Measurements from ENCODE around the gene RAD9A. TPM values are rescaled to one million over a fixed set of nuclear protein-coding genes. Genes with fewer than 3 reads are reported as not detected.

The RAD9A gene
- total RNA-seq = 10 to 100 TPM; 36.8 to 38.8 TPM
- 9.4 TPM for polyA plus RNA-seq

DNA sequence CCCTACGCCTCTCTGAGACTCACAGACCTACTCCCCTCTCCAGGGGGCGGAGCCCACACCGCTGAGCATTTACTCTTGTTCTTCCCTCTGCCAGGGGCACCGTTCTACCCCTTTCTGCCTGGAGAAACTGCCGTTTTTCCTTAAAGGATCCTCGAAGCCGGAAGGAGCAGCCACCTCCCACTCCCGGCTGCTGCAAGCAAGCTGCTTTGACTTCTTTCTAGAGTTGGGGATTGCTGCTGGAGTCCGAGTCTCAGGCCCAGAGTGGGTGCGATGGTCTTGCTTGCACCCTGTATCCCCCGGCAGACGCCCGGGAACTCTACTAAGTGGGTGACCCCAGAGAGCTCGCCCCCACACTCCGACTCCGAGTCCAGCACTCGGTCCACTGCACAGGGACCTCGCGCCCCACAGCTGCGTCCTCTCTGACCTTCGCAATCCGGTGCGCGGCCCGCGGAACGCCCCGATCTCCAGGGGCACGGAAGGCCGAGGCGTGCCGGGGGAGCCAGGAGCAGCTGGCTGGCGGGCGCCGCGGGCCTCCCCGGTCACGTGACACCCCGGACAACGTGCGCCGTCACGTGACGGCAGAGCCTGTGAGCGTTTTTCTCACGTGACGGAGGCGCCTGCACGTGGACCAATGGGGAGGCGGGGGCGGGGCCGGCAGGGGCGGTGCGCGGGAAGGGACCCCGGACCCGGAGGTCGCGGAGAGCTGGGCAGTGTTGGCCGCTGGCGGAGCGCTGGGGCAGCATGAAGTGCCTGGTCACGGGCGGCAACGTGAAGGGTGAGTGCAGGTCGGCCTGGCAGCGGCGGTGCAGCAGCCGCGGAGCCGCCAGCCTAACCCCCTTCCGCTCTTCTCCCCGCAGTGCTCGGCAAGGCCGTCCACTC is at the start of gene RAD9A:
TSS of gene RAD9A (plus strand) at position 683 of the 879 bp plus-strand sequence. CDS start at position 742, 59 bp downstream.
- ChIA-PET POLR2A (interaction anchor here (0.5 to 3.2 kb wide), 21 partner anchors 9 to 211 kb away, joined by 3 to 38 read pairs (median 6); partner anchors contain the start of genes AIP, CLCF1, CORO1B and POLD4), CTCF (interaction anchor here (1.0 to 25.1 kb wide), 13 partner anchors 10 to 906 kb away, joined by 3 to 860 read pairs (median 5); partner anchors contain the start of genes CORO1B, PITPNM1, POLD4 and PPP1CA)
- Mint-ChIP-seq H3K27me3 (no peaks in the 10 kb centered on the region), H3K4me1 (peaks cover 30 to 48% (median 36%) of the 10 kb centered on the region in 3 donors), H3K27ac (peak within 1 kb of the TSS; percentile 80 to 96 (median 88)), H3K4me3 (peak within 1 kb of the TSS; percentile 86 to 94 (median 87)), H3K36me3 (peaks cover 0 to 18% (median 0%) of the 10 kb centered on the region in 3 donors), H3K9me3 (no peaks in the 10 kb centered on the region)
- Histone ChIP-seq H3K27ac (ENCODE audit: low read depth, low read length) (peak within 1 kb of the TSS; percentile 83), H3K36me3 (ENCODE audit: insufficient read depth, low read length) (no peaks in the 10 kb centered on the region), H3K4me1 (ENCODE audit: insufficient read depth, low read length) (peaks cover 25% of the 10 kb centered on the region), H3K9me3 (ENCODE audit: low read length) (no peaks in the 10 kb centered on the region), H3K4me3 (ENCODE audit: low read length) (peak within 1 kb of the TSS; percentile 96), H3K27me3 (ENCODE audit: insufficient read depth, low read length, poor library complexity, severe bottlenecking) (no peaks in the 10 kb centered on the region)
- DNase-seq = peak; percentile 88 to 96 (median 94)

DNA sequence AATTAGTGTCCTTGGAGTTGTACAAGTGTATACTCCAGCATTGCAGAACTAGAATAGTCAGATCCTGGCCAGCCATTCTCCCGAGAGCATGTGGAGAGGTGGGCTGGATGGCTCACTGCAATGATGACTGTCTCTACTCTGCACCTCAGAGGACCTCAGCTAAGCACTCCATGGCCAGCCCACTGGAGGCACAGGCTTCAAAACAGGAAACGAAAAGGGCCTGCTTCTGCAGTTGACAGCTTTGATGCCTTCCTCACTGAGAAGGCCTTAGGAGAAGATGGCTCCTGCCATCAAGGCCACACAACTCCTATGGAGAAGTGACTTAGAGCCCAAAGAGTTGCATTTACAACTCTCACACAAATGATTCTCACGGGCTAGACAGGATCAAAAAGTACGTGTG is 47.5 kb upstream of the RAD9A start:
- Mint-ChIP-seq H3K36me3 (peaks cover 0 to 2% (median 0%) of the 10 kb centered on the region in 3 donors), H3K4me3 (no peak overlapping the region), H3K9me3 (no peaks in the 10 kb centered on the region), H3K27ac (peak overlapping the region in 4 of 8 donors; percentile 21 to 84 (median 78)), H3K27me3 (no peaks in the 10 kb centered on the region), H3K4me1 (peaks cover 11 to 33% (median 28%) of the 10 kb centered on the region in 3 donors)
- Histone ChIP-seq H3K27me3 (ENCODE audit: insufficient read depth, low read length, poor library complexity, severe bottlenecking) (no peaks in the 10 kb centered on the region), H3K27ac (ENCODE audit: low read depth, low read length) (no peak overlapping the region), H3K4me3 (ENCODE audit: low read length) (no peak overlapping the region), H3K36me3 (ENCODE audit: insufficient read depth, low read length) (no peaks in the 10 kb centered on the region), H3K4me1 (ENCODE audit: insufficient read depth, low read length) (peaks cover 31% of the 10 kb centered on the region), H3K9me3 (ENCODE audit: low read length) (no peaks in the 10 kb centered on the region)
- POLR2A ChIA-PET = interaction anchor here (0.6 to 2.8 kb wide), 3 partner anchors 9 to 1027 kb away, joined by 4 to 10 read pairs (median 4); partner anchors contain the start of gene POLD4
- CTCF ChIA-PET = interaction anchor here (0.6 to 6.3 kb wide), 10 partner anchors 8 to 82 kb away, joined by 3 to 63 read pairs (median 3); partner anchors contain the start of genes ANKRD13D and POLD4
- peak in 1 of 5 donors; percentile 32 for DNase-seq

DNA sequence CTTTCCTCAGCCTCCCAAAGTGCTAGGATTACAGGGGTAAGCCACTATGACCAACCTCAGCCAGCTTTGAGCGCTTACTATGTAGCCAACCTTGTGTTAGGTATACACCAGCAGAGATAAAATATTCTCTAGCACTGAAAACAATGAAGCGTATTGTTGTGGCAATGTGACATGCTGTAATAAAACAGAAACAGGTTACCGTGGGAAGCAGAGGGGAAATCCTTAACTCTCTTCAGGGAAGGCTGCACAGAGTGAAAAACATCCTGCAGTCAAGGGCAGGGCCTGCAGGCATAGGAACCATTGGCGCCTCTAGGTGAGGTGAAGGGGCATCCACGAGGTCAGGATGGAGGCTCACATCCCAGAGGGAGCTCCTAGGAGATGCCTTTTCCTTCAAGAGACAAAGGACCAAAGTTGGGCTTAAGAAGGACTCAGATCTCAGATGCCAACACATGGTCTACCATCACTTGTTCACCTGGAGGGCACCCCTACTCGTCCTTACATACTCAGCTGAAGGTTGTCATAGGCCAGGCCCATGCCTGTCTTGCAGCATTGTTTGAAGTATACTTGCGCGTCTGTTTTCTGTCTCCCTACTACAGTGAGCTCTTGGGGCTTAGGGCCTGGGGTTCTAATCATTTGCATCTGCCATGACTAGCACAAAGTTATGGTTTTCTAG is 46.4 kb upstream of the RAD9A start:
- Histone ChIP-seq H3K4me1 (ENCODE audit: insufficient read depth, low read length) (peaks cover 31% of the 10 kb centered on the region), H3K4me3 (ENCODE audit: low read length) (no peak overlapping the region)

DNA sequence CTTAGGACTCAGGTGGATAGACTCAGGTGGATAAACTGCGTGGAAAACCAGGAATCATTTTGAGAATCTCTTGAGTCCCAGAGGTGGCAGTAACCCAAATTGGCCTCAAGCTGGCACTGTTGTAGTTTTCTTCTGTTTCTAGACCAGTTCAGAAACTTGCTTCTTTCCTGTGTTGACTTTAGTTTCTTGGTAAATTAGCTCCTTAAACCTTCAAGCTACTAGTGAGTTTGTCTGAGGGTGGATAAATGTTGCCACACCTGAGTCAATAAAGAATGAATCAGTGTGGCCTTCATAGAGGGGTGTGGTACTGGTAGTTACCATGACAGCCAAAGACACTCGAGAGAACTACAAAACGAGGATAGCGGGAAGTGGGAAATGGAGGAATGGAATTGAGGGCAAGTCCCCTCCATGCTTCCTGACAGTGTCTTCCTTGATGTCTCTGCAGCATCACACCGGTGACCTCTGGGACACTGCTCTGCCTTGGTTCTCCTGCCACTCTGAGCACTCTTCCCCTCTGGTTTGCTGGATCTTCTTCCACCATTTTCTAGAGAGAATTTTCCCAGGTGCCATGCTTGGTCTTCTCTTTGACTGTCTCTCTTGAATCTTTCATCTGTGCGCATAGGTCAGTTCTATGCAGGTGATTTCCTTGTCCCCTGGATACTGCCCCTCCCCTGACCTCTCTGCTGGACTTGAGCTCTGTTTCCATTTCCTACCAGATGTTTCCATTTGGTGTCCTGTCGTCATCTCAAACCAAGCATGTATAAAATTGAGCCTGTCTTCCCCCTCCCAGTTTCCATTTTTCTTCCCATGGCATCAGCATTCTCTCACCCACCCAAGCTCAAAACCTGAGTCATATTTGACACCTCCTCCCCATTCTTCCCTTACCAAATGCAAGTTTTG is 45.6 kb upstream of the RAD9A start:
- DNase-seq = peak in 1 of 5 donors; percentile 43
- H3K4me3 Mint-ChIP-seq = no peak overlapping the region
- H3K27me3 Mint-ChIP-seq = no peaks in the 10 kb centered on the region
- no peaks in the 10 kb centered on the region for H3K27me3 ChIP-seq (ENCODE audit: insufficient read depth, low read length, poor library complexity, severe bottlenecking)
- ChIA-PET CTCF (interaction anchor here (0.7 to 6.3 kb wide), 21 partner anchors 8 to 106 kb away, joined by 3 to 63 read pairs (median 5); partner anchors contain the start of genes CLCF1, GRK2, RAD9A and SSH3), POLR2A (interaction anchor here (0.5 to 2.8 kb wide), 6 partner anchors 7 to 1614 kb away, joined by 3 to 10 read pairs (median 5); partner anchors contain the start of genes CLCF1 and POLD4)
- no peaks in the 10 kb centered on the region for H3K36me3 ChIP-seq (ENCODE audit: insufficient read depth, low read length)
- H3K4me1 ChIP-seq (ENCODE audit: insufficient read depth, low read length) = peaks cover 37% of the 10 kb centered on the region
- H3K4me1 Mint-ChIP-seq = peaks cover 16 to 47% (median 40%) of the 10 kb centered on the region in 3 donors
- H3K9me3 ChIP-seq (ENCODE audit: low read length) = no peaks in the 10 kb centered on the region
- no peak overlapping the region for H3K4me3 ChIP-seq (ENCODE audit: low read length)
- H3K36me3 Mint-ChIP-seq = peaks cover 0 to 2% (median 1%) of the 10 kb centered on the region in 3 donors
- H3K27ac ChIP-seq (ENCODE audit: low read depth, low read length) = no peak overlapping the region
- H3K9me3 Mint-ChIP-seq = no peaks in the 10 kb centered on the region
- peak overlapping the region in 4 of 8 donors; percentile 1 to 63 (median 47) for H3K27ac Mint-ChIP-seq

More for the DNA sequence above, 46.4 kb upstream of the RAD9A start:
- Histone ChIP-seq H3K27ac (ENCODE audit: low read depth, low read length) (no peak overlapping the region), H3K9me3 (ENCODE audit: low read length) (no peaks in the 10 kb centered on the region), H3K36me3 (ENCODE audit: insufficient read depth, low read length) (no peaks in the 10 kb centered on the region), H3K27me3 (ENCODE audit: insufficient read depth, low read length, poor library complexity, severe bottlenecking) (no peaks in the 10 kb centered on the region)
- Mint-ChIP-seq H3K4me3 (no peak overlapping the region), H3K27me3 (no peaks in the 10 kb centered on the region), H3K36me3 (peaks cover 0 to 2% (median 0%) of the 10 kb centered on the region in 3 donors), H3K9me3 (no peaks in the 10 kb centered on the region), H3K27ac (peak overlapping the region in 3 of 8 donors; percentile 43 to 70 (median 63)), H3K4me1 (peaks cover 14 to 43% (median 36%) of the 10 kb centered on the region in 3 donors)
- DNase-seq = peak in 1 of 5 donors; percentile 23
- POLR2A ChIA-PET = interaction anchor here (0.9 to 2.8 kb wide), 6 partner anchors 8 to 105 kb away, joined by 3 to 10 read pairs (median 5); partner anchors contain the start of genes CLCF1 and POLD4
- CTCF ChIA-PET = interaction anchor here (0.7 to 6.3 kb wide), 19 partner anchors 8 to 106 kb away, joined by 3 to 63 read pairs (median 6); partner anchors contain the start of genes RAD9A and SSH3

DNA sequence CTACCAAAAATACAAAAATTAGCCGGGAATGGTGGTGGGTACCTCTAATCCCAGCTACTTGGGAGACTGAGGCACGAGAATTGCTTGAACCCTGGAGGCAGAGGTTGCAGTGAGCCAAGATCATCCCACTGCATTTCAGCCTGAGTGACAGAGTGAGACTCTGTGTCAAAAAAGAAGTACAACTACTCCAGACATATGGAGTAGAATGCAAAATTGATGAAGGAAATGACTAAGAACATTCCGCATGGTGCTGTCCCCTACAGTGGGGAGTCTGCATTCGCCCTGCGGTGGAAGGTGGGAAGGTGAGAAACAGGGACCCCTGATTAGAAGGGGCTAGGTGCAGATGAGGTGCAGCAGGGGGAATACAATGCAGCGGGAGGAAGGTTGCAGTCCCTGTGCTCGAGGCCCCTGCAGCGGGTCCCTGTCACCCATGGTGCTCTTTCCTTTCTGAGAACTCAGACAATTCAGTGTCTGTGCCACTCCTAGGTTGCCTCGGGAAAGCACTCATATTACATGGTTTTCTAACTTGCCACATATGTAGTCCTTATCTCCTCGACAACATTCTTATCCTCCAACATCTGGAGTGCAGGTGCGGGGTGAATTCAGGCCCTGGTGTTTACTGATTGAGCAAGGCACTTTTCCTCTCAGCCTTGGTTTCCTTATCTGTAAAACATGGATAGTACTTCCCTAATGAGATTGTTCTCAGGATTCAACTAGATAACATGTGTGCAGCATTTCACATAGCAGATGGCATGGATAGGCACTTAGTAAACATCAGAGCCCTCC is 43.6 kb upstream of the RAD9A start:
- Mint-ChIP-seq H3K4me1 (peaks cover 27 to 64% (median 54%) of the 10 kb centered on the region in 3 donors), H3K9me3 (no peaks in the 10 kb centered on the region), H3K36me3 (peaks cover 0 to 10% (median 2%) of the 10 kb centered on the region in 3 donors), H3K27me3 (no peaks in the 10 kb centered on the region), H3K4me3 (no peak overlapping the region), H3K27ac (peak overlapping the region in 4 of 8 donors; percentile 14 to 74 (median 64))
- H3K27me3 ChIP-seq (ENCODE audit: insufficient read depth, low read length, poor library complexity, severe bottlenecking) = no peaks in the 10 kb centered on the region
- no peaks in the 10 kb centered on the region for H3K36me3 ChIP-seq (ENCODE audit: insufficient read depth, low read length)
- no peak overlapping the region for H3K4me3 ChIP-seq (ENCODE audit: low read length)
- H3K9me3 ChIP-seq (ENCODE audit: low read length) = no peaks in the 10 kb centered on the region
- H3K27ac ChIP-seq (ENCODE audit: low read depth, low read length) = no peak overlapping the region
- ChIA-PET CTCF (interaction anchor here (1.4 to 19.6 kb wide), 5 partner anchors 8 to 82 kb away, joined by 3 to 860 read pairs (median 18); partner anchors contain the start of genes CLCF1, GRK2 and RAD9A), POLR2A (interaction anchor here (0.7 kb wide), 1 partner anchor 53 kb away, joined by 3 read pairs; the partner anchor contains the start of gene PPP1CA)
- DNase-seq = no peak
- H3K4me1 ChIP-seq (ENCODE audit: insufficient read depth, low read length) = peaks cover 55% of the 10 kb centered on the region

DNA sequence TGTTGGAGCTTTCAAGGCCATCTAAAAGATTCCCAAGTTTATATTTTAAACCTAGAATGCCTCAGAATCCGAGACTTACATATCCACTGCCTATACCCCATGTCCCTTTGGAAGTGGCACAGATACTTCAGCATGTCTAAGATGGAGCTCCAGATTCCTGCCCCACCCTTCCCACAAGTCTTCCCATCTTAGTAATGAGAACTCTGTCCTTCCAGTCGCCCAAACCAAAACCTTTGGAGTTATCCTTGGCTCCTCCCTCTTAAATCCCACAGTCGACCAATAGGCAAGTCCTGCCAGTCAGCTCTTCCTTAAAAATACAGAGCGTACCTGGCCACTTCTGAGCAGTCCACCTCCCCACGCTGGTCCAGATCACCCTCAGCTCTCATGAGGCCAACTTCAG is 42.8 kb upstream of the RAD9A start:
- no peak for DNase-seq
- Histone ChIP-seq H3K27me3 (ENCODE audit: insufficient read depth, low read length, poor library complexity, severe bottlenecking) (no peaks in the 10 kb centered on the region), H3K36me3 (ENCODE audit: insufficient read depth, low read length) (no peaks in the 10 kb centered on the region), H3K9me3 (ENCODE audit: low read length) (no peaks in the 10 kb centered on the region), H3K4me1 (ENCODE audit: insufficient read depth, low read length) (peaks cover 54% of the 10 kb centered on the region), H3K27ac (ENCODE audit: low read depth, low read length) (no peak overlapping the region), H3K4me3 (ENCODE audit: low read length) (no peak overlapping the region)
- peaks cover 31 to 70% (median 59%) of the 10 kb centered on the region in 3 donors for H3K4me1 Mint-ChIP-seq
- CTCF ChIA-PET = interaction anchor here (1.0 to 19.6 kb wide), 2 partner anchors 11 to 32 kb away, joined by 3 to 860 read pairs; partner anchors contain the start of genes CLCF1 and RAD9A
- H3K36me3 Mint-ChIP-seq = peaks cover 0 to 12% (median 2%) of the 10 kb centered on the region in 3 donors
- no peak overlapping the region for H3K4me3 Mint-ChIP-seq
- POLR2A ChIA-PET = interaction anchor here (0.9 kb wide), 1 partner anchor 32 kb away, joined by 4 read pairs; no protein-coding TSS in a partner anchor
- H3K27me3 Mint-ChIP-seq = no peaks in the 10 kb centered on the region
- H3K27ac Mint-ChIP-seq = peak overlapping the region in 7 of 8 donors; percentile 1 to 86 (median 66)
- H3K9me3 Mint-ChIP-seq = no peaks in the 10 kb centered on the region

Measured in CD8-positive, alpha-beta memory T cell (primary cell).